ENCODE data around the gene SLC9A8.

GRCh38 chr20:49867453-49868215 is 55.0 kb downstream of the SLC9A8 start:
- TF ChIP-seq GATA2 (IDR thresholded peaks at IDR 0.05; ENCODE audit: low read depth, low read length) (no peak), GATA3 (IDR thresholded peaks at IDR 0.05; ENCODE audit: low read depth, low read length) (no peak)

Measured in SH-SY5Y (cell line).